CD4-positive, alpha-beta T cell treated with Interleukin-17A for 4 hours (primary cell): Measurements from ENCODE around the gene FHOD3.
"Not testable (repeated sequence)": the region's sequence is repeated elsewhere in the genome, so short reads cannot be mapped to it uniquely, and the experiment has no call there.

Experiments used
- DNase-seq: peaks from one replicate; pipeline ENCODE4 v3.0.0-alpha.2; 2020; ENCODE audit warnings: mixed read lengths

Gene FHOD3

GRCh38 chr18:36352384-36352783, 54.9 kb downstream of the FHOD3 start:
- no peak for DNase-seq

- DNase-seq, result no peak
These were observed 57.5 kb downstream of the FHOD3 start for GRCh38 chr18:36354989-36355388.

GRCh38 chr18:36355511-36355910, 58.0 kb downstream of the FHOD3 start:
- DNase-seq, result no peak

DNA sequence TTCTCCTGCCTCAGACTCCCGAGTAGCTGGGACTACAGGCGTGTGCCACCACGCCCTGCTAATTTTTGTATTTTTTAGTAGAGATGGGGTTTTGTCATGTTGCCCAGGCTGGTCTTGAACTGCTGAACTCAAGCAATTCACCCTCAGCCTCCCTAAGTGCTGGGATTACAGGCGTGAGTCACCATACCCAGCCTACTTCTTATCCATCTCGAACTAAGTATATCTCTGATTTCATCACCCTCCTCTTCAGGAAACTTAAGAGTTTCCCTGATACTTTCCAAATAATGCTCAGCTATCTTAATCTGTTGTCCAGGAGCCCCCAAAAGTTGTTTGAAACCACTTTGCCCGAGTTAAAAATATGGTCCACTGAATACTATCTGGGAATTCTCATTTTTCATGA, 59.2 kb downstream of the FHOD3 start:
- not testable (repeated sequence) for DNase-seq

GRCh38 chr18:36358141-36358540, 60.6 kb downstream of the FHOD3 start:
- DNase-seq, result no peak

GRCh38 chr18:36360256-36360909, 62.9 kb downstream of the FHOD3 start:
- no peak for DNase-seq

DNA sequence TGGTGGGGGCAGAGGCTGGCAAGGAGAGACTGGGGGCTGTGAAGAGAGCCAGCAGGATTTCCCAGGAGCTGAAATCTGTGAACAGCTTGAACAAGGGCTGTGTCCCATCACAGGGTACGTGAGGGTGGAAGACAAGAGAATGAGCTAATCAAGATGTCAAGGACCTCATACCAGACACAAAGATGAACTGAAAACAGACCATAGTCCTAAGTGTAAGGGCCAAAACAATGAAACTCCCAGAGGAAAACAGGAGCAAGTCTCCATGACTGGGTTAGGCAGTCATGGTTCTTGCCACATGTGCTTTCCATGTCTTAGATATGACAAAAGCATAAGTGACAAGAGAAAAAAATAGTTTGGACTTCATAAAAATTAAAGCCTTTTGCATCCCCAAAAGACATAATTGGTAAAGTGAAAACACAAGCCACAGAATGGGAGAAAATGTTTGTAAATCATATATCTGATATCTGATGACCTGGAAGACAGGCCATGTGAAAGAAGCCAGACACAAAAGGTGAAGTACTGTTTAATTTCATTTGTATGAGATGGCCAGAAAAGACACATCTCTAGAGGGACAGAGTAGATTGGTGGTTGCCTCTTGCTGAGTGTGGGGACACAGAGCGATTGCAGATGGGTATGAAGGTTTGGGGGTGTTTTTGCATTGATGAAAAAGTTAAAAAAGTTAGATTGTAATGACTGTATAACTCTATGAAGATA, 67.6 kb downstream of the FHOD3 start:
- no peak for DNase-seq

DNA sequence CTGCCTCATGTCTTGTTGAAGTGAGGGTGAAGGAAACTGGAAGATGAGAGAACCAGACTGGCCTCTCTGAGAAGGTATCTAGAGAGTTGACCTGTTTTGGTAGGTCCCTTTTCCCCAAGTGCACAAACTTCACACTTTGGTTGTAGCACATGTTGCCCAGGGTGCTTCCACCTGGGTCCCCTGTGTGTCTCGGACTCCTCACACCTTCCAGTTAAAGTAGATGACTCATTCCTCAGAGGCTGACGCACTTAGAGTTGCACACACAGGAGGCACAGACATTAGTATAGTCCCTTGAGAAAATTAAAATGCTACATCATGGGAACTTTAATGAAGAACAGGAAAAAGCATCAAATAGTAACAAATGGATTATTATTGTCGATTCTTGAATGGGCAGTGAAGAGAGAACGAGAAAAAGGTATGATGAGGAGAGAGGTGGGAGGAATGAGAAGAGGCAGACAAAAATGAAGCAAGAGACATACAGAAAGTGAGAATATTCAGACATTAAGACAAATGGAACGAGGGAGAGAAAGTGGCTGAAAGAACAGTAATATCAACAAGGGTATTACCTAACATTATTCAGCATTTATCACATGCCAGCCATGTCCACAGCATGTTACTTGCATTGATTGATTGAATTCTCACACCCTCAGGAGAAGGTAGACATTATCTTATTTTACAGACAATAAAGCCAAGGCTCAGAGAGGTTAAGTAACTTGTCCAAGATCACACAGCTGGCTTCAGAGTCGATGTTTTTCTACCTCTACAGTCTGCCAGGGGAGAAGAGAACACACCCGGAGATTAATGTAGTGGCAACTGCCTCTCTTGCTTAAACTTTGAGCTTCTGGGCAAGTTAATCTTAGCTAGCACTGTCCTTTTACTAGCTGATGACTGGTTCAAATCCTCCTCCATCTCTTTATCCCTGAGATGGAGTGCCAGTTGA, 68.6 kb downstream of the FHOD3 start:
- DNase-seq, result no peak

GRCh38 chr18:36366994-36367839, 69.7 kb downstream of the FHOD3 start:
- DNase-seq, result no peak

DNA sequence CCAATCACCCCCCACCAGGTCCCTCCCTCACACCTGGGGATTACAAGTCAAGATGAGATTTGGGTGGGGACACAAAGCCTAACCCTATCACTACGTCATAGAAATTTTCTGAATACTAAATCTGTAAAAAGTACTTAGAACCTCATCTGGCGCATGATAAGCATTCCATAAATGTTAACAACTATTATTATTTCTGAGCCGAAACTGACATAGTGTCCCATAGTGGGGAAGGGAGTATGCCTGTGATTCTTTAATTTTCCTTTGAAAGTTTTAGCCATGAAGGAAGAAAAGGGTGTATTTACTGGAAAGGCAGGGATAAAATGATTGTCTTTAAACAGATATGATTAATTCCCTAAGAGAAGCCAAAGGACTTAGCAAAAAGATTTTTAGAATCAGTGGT, 71.4 kb downstream of the FHOD3 start:
- DNase-seq, result no peak

- no peak for DNase-seq
These were observed 75.4 kb downstream of the FHOD3 start for GRCh38 chr18:36372903-36373311.

DNA sequence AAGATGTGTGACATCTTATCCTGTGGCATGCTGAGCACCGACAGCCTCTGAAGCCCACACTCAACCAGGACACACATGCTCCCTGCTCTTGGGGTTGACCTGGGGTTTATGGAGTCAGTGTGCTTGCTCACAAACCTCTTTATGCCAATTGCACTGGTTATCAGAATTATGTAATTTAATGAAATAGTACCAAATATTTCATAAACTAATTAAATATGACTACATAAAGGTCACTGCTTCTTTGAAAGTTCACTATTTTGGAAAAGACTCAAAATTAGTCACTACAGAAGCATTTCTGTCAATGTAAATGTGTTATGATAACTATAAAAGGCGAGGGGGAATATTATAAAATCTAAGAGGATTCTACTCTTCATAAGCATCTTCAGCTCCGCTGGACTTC, 76.7 kb downstream of the FHOD3 start:
- no peak for DNase-seq

DNA sequence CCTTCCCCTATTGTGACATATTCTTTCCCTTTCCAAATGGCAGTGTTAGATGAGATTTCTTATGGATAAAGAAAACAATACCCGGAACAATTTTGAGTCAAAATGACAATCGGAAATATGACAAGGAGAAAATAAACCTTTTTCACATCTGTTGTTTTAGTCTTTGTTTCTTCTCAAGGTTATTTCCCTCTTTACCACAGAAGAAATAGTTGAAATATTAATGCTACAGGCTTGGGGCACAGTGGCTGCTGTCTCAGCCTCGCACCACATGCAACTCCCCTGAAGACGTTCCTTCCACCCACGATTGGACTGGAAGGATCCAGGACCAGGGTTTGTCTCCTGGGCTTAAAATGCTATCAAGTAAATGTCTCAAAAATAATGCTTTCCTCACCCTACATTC, 77.6 kb downstream of the FHOD3 start:
- DNase-seq, result no peak

DNA sequence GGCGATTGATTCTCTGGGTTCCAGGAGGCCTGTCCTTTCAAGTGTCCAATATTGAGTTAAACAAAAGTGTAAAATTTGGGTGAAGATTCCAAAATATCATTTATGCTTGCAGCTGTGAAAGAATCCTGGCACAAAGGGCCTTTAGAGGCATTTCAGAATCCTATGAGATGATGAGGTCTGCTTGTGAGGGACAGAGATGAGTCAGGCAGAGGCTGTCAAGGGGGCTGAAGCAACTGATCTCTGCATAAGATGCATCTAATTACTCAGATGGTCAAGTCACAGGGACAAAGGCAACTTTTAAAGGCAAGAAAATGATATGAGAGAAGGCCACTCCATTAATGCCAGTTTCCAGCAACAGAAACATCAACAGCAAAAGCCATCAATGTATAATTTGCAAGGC, 78.8 kb downstream of the FHOD3 start:
- DNase-seq, result no peak

GRCh38 chr18:36377626-36378025, 80.1 kb downstream of the FHOD3 start:
- DNase-seq, result no peak

DNA sequence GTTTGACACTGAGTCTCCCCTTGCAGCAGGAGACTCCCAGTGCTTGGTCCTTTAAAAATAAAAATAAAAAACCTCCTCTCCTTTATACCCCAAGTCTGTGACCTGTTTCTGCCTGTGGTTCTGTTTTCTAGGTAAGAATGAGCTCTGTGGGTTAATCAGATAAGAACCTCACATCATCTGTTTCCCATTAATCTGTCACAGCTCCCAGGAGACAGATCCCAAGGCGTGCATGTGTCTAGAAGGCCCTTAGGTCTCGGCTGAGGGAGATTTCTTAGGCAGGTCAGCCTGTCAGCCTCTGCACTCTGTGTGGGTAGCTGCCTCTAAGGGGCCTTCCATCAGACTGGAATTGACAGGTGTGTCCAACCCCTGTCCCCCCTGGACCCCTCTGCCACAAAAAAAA, 80.7 kb downstream of the FHOD3 start:
- DNase-seq, result no peak

DNA sequence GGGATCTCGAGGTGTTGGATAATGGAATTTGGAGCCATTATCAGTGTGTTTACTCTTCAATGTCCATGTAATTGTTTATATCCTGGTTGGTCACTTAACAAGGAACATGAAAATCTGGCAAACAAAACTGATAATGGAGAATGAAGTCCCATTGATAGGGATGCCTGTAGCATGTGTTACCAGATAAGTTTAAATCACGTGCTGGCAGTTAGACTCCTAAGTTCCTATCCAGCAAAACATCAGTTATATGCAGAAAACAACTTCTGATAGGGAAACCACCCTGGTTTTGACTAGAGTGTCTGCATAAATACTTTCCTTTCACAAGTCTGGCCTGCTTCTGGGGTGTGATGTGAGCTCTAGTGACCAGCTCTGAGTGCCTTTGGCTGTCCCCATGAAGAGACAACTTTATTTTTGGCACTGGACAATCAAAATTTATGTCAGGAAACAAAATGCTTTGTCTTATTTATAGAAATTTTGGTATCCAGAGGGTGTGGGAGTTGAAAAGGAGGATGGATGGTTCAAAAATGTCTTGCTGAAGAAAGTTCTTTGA, 82.0 kb downstream of the FHOD3 start:
- no peak for DNase-seq

DNA sequence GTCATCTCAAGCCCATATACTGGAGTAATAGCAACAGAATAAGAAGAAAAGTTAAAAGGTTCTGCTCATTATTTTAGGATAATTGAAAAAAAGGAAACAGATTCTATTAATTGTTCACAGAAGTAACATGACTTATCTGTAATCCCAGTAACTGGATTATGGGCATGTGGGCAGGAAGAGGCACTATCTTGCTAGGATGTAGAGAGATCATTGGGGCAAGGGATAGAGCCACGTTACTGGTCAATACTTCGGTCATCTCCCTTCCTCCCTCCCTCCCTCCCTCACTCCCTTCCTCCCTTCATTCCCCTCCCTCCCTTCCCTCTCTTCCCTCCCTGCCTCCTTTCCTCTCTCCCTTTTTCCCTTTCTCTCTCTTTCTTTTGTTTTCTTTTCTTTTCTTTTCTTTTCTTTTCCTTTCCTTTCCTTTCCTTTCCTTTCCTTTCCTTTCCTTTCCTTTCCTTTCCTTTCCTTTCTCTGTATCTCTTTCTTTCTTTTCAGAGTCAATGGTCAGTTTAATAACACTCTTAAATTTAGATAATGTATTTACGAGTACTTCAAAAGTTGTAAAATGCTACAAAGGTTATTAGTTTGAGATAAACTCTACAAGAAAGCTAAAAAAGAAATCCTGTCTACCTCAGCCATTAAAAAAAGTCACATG, 82.8 kb downstream of the FHOD3 start:
- no peak for DNase-seq

DNA sequence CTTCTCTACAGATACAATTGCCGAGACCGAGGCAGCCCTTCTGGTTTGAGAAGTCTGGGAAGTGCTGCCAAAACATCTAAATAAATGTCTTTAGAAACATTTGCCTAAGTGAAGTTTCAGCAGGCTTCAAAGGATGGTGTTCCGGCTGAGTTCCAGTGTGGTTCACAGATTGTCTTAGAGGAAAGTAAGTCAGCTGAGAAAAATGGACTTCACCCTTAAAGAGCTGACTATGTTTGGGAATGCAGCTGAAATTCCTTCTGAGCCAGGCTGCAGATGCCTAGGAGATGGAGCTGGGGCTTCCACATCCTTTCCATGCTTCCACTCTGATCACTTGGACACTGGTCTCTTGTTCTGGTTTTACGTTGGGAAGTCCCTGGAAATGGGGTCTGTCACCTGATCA, 83.6 kb downstream of the FHOD3 start:
- DNase-seq, result no peak

DNA sequence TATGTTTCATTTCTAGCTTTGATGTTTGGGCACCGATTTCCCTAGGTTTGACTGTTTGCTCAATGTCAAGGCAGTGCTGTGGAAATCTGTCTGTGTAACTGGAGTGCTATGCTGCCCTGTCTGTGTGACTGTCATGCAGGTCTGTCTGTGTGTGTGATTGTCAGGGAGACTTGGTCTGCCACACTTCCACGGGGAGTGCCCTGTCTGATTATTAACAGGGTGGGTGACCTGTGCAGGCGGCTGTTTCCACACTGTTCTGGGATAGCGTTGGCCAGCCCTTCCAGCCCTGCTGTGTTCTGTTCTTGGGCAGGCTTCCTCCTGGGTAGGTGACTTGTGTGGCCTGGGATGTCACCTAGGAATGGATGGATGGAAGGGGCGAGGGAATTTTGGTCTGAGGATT, 85.3 kb downstream of the FHOD3 start:
- no peak for DNase-seq

GRCh38 chr18:36386150-36386920, 88.8 kb downstream of the FHOD3 start:
- no peak for DNase-seq
